ENCODE data around the gene PSORS1C2. TPM values are rescaled to one million over a fixed set of nuclear protein-coding genes. Genes with fewer than 3 reads are reported as not detected.

Gene PSORS1C2
- total and polyA plus RNA-seq, 5 experiments from 2014 or later, result not detected

DNA sequence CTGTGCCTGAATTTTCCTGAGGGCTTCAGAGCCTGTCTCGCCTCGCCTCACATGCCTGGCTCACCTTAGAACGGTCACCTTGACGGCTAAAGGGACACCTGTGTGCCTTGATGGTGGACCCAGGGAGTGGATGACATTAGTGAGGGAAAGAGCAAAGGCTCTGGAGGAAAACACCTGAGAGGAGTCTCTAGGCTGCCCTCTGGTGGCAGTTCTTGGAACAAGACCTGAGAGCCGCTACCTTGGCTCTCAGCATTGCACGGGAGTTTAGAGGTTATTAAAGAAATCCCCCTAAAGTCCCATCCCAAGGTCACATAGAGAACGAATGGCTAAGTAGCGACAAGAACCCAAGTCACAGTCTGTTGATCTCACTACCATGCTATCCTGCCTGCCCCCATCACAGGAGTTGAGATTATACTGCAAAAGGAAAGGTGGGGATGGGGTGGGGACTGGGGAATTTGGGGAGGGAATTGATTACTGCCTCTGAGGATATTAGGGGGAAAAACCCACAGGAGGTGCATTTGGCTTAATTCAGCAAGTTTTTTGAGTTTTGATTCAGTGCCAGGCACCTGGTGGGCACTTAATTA is 10.7 kb downstream of the PSORS1C2 start:
- ATAC-seq, result peak; percentile 79 to 86
- peak overlapping the region in 5 of 10 donors; percentile 1 to 77 (median 44) for H3K27ac Mint-ChIP-seq
- no peaks in the 10 kb centered on the region for H3K36me3 Mint-ChIP-seq
- peaks cover 5 to 10% (median 7%) of the 10 kb centered on the region in 4 donors for H3K4me1 Mint-ChIP-seq
- H3K9me3 Mint-ChIP-seq, result no peaks in the 10 kb centered on the region
- no peak overlapping the region for H3K4me3 Mint-ChIP-seq
- POLR2A ChIA-PET, result interaction anchor here (1.0 to 1.2 kb wide), 2 partner anchors 29 to 214 kb away, joined by 3 read pairs; partner anchors contain the start of gene VARS2
- peaks cover 0 to 5% (median 1%) of the 10 kb centered on the region in 5 donors for H3K27me3 Mint-ChIP-seq
- DNase-seq, result peak; percentile 38 to 81 (median 70)

DNA sequence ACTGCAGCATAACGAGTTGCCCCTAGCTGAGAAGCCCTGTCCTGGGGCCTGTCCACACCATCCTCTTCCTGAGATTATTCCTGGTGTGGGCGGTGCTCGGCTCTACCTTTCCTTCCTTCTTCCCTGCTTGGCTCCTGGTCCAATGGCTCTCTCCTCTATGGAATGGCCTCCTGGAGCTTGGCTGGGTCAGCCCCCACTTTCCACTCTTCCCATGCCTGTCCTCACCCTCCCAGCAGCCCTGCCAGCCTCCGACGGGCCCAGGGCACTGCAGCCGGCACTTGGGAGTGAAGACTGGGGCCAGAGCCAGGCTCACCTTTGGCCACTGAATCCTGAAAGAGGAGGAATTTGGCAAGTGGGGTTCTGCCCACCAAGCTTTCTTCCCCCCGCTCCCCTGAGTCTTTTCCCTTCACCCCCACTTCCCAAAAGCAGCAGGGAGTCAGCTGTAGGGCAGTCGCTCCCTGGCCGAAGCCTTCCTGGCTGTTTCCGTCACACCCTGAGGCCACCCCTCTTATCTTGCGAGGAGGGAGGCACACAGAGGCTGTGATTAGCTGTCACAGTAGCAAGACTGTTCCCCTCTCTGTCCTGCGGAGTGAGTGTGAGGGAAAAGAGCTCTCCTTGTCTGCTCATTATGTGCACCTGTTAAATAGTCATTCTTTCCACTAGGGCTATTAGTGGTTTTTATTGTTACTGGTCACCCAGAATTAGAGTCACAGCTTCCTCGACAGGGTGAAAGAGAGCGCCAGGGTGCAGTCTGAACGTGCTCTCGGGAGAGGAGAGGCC is 12.3 kb downstream of the PSORS1C2 start:
- Mint-ChIP-seq H3K9me3 (no peaks in the 10 kb centered on the region), H3K27ac (no peak overlapping the region), H3K4me3 (no peak overlapping the region), H3K4me1 (peaks cover 5 to 10% (median 7%) of the 10 kb centered on the region in 4 donors), H3K27me3 (peaks cover 0 to 5% (median 1%) of the 10 kb centered on the region in 5 donors), H3K36me3 (no peaks in the 10 kb centered on the region)
- DNase-seq (no peak), ATAC-seq (no peak)
- POLR2A ChIA-PET, result no interaction called here

DNA sequence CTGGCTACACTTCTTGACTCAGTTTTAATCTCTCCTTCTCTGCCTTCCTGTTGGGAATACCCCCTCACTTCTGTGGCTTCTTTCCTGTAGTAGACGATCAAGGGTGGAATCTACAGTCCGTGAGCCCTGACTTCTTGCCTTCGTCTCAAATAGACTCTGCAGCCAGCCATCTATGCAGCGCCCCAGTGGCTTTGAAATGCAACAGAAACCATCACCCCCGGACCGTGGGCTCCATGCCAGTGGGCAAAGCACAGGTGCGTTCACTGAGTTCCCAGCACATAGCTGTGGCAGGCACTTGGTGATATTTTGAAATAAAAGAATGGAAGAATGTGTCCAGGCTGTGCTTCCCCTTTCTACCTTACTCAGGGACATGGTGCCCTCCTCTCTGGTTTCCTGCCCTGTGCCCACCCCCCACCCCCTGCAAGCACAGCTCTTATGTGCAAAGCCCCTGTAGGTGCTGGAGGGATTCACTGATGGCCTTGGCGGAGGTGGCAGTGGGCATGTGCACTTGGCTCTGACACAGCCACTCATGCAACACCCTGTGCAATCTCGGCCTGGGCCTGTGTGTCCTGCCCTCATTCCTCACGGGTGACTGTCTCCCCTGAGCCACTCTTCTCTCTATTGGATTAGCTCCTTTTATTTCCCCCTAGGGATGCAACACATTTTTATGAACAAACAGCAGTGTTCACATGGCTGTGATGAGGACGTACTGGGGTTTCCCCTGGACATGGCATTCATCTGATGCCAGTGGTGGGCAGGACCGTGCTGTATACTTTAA is 13.1 kb downstream of the PSORS1C2 start:
- Mint-ChIP-seq H3K9me3 (no peaks in the 10 kb centered on the region), H3K27ac (no peak overlapping the region), H3K36me3 (no peaks in the 10 kb centered on the region), H3K4me3 (no peak overlapping the region), H3K4me1 (peaks cover 5 to 10% (median 7%) of the 10 kb centered on the region in 4 donors), H3K27me3 (peaks cover 0 to 5% (median 1%) of the 10 kb centered on the region in 5 donors)
- ATAC-seq (no peak), DNase-seq (no peak)
- POLR2A ChIA-PET, result no interaction called here

DNA sequence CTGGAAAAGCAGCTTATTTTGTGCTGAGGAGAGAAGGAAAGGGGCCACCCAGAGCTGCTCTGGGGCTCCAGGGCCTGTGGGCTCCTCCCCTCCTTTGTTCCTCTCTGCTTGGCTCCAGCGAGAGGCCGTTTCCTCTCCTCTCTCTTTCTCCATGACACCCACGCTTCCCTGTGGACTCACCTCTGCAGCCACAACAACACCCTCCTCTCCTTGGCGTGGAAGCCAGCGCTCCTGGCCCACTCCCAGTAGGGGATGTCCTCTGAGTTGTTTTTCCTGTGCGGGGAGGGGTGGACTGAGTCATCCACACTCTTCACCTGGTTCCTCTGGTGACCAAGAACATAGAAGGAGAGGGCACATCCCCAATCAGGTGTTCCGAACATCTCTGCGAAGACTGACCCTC is 13.7 kb downstream of the PSORS1C2 start:
- Mint-ChIP-seq H3K36me3 (no peaks in the 10 kb centered on the region), H3K9me3 (no peaks in the 10 kb centered on the region), H3K4me3 (no peak overlapping the region), H3K27ac (no peak overlapping the region), H3K4me1 (peaks cover 5 to 10% (median 7%) of the 10 kb centered on the region in 4 donors), H3K27me3 (peaks cover 0 to 5% (median 1%) of the 10 kb centered on the region in 5 donors)
- DNase-seq (no peak), ATAC-seq (no peak)
- POLR2A ChIA-PET, result no interaction called here

DNA sequence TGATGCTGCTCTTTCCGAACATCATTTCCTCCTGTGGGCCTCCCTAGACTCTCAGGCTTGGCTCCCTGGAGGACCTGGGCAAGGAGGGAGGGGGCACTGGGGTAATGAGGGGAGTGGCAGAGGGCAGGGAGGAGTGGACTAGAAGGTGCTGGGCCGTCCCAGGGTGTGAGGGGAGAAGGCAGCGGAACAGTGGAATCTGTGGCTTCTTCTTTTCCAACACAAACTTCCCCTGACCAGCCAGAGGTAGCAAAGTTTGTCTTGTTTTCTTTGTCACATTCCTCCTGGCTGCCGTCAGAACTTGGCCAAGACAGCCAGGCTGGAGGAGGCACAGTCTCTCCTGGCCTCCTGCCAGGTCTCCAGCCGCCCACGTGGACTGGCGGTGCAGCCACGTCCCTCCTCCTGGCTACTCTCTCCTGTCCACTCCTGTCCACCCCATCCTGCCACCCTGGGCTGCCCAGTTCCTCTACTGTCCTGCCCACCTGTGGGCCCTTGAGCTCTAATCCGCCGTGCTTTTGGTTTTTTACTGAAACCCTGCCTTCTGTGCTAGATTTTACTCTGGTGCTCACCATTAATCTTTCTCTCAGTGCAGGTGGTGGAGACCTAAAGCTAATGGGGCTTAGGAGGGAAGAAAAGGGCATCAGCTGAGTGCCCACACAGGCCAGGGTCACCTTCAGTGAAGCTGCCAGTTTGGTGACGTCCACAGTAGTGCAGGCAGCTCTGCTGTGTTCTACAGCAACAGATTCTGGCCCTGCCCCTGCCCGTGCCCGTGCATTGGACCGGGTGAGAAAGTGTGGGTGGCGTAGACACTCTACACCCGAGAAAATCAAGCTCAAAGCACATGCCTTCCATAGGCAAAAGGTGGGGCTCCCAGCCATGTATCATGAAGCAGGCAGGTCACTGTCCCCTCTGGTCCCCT is 15.8 kb downstream of the PSORS1C2 start:
- ATAC-seq (no peak), DNase-seq (peak in 1 of 10 donors; percentile 32)
- Mint-ChIP-seq H3K9me3 (no peaks in the 10 kb centered on the region), H3K4me3 (no peak overlapping the region), H3K27me3 (peaks cover 0 to 3% (median 2%) of the 10 kb centered on the region in 5 donors), H3K36me3 (no peaks in the 10 kb centered on the region), H3K4me1 (peaks cover 3 to 7% (median 3%) of the 10 kb centered on the region in 4 donors), H3K27ac (peak overlapping the region in 2 of 10 donors; percentile 34 to 38)
- POLR2A ChIA-PET, result no interaction called here

DNA sequence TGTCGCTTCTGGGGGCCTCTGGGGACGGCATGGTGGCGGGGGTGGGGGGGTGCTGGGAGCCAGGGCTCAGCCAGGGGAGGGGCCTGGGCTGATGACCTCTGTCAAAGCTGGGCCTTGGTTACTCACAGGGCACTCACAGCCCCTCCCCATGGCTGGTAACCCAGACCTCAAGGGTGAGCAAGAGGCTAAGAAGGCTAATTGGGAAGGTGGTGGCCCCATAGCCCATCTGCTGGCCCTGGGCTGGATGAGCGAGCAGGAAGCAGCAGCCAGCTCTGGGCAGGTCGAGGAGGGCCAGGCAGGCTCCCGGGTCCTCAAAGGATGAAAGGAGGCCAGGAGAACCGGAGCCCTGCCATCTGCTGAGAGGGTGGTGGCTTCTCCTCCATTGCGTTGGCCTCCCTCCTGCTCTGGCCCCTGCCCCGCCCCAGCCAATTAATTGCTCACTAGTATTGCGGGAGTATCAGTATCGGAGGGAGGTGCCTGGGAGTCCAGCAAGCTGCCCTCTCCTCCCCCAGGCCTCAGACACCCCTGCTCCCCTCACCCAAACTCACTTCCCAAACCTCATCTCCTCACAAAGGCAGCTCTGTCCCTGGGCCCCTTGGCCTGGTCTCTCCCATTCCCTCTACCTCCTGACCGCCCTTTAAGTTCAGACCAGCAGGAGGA is 17.6 kb downstream of the PSORS1C2 start:
- Mint-ChIP-seq H3K4me1 (peaks cover 0 to 2% (median 0%) of the 10 kb centered on the region in 4 donors), H3K36me3 (no peaks in the 10 kb centered on the region), H3K27me3 (peaks cover 0 to 4% (median 2%) of the 10 kb centered on the region in 5 donors), H3K9me3 (no peaks in the 10 kb centered on the region), H3K4me3 (no peak overlapping the region), H3K27ac (peak overlapping the region in 1 of 10 donors; percentile 71)
- POLR2A ChIA-PET, result no interaction called here
- ATAC-seq, result no peak
- DNase-seq, result peak in 1 of 10 donors; percentile 34

DNA sequence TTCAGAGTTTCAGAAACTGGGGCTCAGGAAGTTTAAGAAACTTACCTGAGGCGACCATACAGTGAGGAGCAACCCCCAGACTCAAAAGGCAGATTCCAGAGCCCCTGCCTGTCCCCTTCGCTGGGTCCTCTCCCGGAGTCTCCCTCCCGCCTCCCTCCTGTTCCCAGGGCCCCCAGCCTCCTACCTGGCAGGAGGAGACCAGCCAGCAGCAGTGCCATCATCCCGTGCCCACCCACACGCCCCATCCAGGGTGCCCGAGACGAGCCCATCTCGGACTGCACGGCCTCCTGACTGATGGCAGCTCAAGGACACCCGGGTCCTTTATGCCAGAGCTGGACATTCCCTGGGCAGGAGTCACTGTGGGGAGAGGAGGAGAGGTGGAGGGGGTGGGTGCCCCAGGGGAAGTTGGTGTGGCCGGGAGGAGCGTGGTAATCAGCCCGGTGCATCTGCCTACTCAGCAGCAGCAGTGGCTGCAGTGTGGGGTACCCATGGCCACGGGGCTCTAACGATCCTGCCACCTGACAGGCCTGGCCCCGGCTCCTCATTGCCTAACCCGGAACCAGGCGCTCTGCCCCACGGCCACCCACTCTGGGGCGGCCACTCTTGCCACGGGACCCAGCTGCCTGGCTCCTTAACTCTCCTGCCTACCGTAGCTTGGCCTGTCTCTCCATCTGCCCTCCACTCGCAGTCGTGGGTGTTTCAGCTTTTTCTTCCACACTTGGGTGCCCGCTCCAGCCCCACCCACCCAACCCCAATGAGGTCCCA is 18.5 kb downstream of the PSORS1C2 start, which contains the start of gene CDSN:
Gene CDSN (minus strand): TSS at position 296 of the 765 bp plus-strand sequence. CDS start 27 bp downstream, at position 269.
- peaks cover 0 to 12% (median 2%) of the 10 kb centered on the region in 5 donors for H3K27me3 Mint-ChIP-seq
- ATAC-seq, result no peak

DNA sequence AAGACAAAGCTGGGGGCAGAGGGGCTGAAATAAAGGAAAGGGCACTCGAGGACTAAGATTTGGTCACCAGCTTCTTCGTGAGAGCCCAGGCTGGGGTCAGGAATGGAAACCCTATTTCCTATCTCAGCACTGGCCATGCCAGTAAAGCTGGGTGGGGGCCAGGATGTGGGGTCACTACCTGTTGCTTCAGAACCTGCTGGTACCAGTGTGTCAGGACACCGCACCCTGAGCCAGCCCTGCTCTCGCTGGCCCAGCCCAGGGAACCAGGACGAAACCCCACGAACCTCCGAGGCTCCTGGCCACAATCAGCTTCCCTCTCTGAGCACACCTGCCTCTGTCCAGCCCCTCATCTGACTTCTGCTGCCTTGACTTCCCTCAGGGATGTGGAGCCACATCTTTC is 20.7 kb downstream of the PSORS1C2 start:
- no peaks in the 10 kb centered on the region for H3K36me3 Mint-ChIP-seq
- H3K9me3 Mint-ChIP-seq, result no peaks in the 10 kb centered on the region
- H3K4me3 Mint-ChIP-seq, result no peak overlapping the region
- peaks cover 0 to 12% (median 2%) of the 10 kb centered on the region in 5 donors for H3K27me3 Mint-ChIP-seq
- POLR2A ChIA-PET, result no interaction called here
- DNase-seq (no peak), ATAC-seq (no peak)
- peaks cover 3 to 8% (median 4%) of the 10 kb centered on the region in 4 donors for H3K4me1 Mint-ChIP-seq
- no peak overlapping the region for H3K27ac Mint-ChIP-seq

More for the DNA sequence above, 18.5 kb downstream of the PSORS1C2 start, which contains the start of gene CDSN:
- H3K4me1 Mint-ChIP-seq, result peaks cover 0 to 2% (median under 1%) of the 10 kb centered on the region in 4 donors
- H3K4me3 Mint-ChIP-seq, result no peak within 1 kb of the TSS
- H3K27ac Mint-ChIP-seq, result no peak within 1 kb of the TSS
- POLR2A ChIA-PET, result no interaction called here
- DNase-seq, result peak in 1 of 10 donors; percentile 21
- H3K9me3 Mint-ChIP-seq, result no peaks in the 10 kb centered on the region
- H3K36me3 Mint-ChIP-seq, result no peaks in the 10 kb centered on the region

DNA sequence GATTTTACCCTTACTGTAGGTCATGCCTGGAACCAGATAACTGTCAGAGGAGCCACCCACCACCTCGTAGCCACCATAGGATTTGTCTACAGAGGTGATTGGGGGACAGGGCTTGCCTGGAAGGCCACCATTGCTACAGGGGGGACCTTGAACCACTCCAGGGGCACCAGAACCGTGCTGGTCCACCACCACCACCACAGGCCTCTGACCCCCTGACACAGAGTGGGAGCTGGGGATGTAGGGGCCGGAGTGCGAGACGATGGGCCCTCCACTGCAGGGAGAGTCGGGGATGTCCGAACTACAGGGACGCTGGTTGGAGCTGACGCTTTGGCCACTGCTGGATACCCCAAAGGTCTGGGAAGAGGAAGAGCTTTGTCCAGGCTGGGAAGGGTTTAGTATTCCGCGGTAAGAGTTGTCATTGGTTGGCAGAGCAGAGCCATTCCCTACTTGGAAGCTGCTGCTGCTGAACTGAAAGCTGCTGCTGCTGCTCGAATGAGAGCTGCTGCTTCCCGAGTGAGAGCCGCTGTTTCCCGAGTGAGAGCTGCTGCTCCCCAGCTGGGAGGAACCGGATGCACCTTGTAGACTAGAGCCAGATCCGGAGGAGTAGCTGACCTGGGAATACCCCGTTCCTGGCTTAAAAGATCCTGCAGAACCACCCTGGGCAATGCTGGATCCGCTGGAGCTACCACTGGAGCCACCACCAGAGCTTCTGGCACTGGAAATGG is 22.0 kb downstream of the PSORS1C2 start:
- peaks cover 3 to 8% (median 4%) of the 10 kb centered on the region in 4 donors for H3K4me1 Mint-ChIP-seq
- H3K4me3 Mint-ChIP-seq, result no peak overlapping the region
- H3K36me3 Mint-ChIP-seq, result no peaks in the 10 kb centered on the region
- H3K27ac Mint-ChIP-seq, result no peak overlapping the region
- no peak for DNase-seq
- H3K9me3 Mint-ChIP-seq, result no peaks in the 10 kb centered on the region
- no peak for ATAC-seq
- POLR2A ChIA-PET, result no interaction called here
- H3K27me3 Mint-ChIP-seq, result peaks cover 0 to 12% (median 4%) of the 10 kb centered on the region in 5 donors

DNA sequence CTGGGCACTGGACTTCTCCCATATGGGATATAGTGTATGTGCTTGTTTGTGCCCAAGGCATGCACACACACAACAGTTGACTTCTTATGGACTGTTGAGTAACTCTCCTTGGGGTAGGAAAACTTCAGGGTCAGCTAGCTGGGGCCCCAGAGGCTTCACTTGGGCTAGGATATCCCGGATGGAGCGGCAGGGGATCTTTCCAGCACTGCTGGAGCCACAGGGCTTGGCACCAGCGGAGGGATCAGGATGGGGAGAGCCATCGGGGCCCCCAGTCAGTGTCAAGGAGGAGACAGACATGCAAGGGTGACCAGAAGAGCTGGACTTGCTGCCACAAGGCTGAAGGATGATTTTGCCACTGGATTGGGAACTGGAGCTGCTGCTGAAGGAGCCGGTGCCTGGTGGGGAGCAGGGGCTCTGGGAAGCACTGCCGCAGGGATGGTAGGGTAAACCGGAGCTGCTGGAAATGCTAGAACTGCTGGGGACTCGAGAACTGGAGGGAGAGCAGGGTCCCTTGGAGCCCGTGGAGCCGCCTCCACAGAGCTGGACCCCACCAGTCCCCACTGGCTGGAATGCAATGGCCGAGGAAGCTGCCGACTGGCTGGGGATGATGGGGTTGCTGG is 22.8 kb downstream of the PSORS1C2 start:
- ATAC-seq (no peak), DNase-seq (no peak)
- Mint-ChIP-seq H3K9me3 (no peaks in the 10 kb centered on the region), H3K27ac (no peak overlapping the region), H3K4me1 (peaks cover 3 to 8% (median 4%) of the 10 kb centered on the region in 4 donors), H3K4me3 (no peak overlapping the region), H3K27me3 (peaks cover 0 to 12% (median 5%) of the 10 kb centered on the region in 5 donors), H3K36me3 (no peaks in the 10 kb centered on the region)
- POLR2A ChIA-PET, result interaction anchor here (1.2 kb wide), 1 partner anchor 200 kb away, joined by 3 read pairs; no protein-coding TSS in a partner anchor
